Activated CD4-positive, alpha-beta T cell treated with anti-CD3 and anti-CD28 coated beads, Interleukin-2, amount 50 U/mL, for 24 hours (primary cell): Measurements from ENCODE around the gene WDR47.
"Not testable (repeated sequence)": the region's sequence is repeated elsewhere in the genome, so short reads cannot be mapped to it uniquely, and the experiment has no call there.

ENCODE experiments used
- DNase-seq, 2 donors: peaks; one replicate each; pipeline ENCODE4 v3.0.0-alpha.2; 2020; ENCODE audit warnings: low read depth in 1 of 2, low spot score in 1 of 2

The WDR47 gene

DNA sequence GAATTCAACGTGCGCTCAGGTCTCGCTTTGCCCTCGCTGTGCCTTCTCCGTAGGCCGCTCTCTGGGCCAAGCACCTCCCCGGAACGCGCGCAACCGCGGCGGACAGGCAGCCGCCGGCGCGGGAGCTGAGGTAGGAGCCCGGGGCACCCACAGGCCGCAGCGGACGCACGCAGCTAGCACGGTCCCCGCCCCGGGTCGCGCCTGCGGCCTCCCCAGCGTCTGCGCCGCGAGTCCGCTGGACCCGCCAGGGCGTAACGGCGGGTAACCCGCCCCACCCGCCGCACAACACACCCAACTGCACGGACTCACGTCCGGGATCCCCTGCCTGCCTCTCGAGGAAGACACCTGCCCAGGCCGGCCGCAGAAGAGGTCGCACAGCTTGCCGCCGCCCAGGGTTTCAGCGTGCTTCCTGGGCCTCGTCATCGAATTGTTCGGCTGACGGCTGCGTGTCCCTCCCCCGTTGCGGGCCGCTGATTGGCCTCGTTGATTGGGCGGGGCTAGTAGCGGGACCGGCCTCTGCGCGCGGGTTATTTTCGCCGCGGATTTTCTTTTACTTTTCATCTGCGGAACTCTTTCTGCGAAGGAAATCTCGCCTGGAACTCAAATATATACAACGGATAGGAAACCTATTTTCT, 78.7 kb downstream of the WDR47 start, which contains the start of gene CLCC1:
CLCC1 (minus strand) TSS at position 433 of the 635 bp plus-strand sequence. CDS start 13,047 bp downstream, outside the sequence.
- peak; percentile 78 to 90 for DNase-seq

DNA sequence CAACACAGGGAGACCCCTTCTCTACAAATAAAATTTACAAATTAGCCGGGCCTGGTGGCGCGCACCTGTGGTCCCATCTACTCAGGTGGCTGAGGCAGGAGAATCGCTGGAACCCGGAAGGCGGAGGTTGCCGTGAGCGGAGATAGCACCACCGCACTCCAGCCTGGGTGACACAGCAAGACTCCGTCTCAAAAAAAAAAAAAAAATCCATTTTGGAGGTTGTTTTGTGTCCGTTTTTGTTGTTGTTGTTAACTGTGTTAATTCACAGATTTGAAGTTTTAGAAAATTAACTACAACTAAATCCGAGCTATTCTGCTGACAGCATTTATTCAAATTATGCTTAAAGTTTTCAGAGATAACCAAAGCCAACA, 79.2 kb downstream of the WDR47 start:
- no peak for DNase-seq

DNA sequence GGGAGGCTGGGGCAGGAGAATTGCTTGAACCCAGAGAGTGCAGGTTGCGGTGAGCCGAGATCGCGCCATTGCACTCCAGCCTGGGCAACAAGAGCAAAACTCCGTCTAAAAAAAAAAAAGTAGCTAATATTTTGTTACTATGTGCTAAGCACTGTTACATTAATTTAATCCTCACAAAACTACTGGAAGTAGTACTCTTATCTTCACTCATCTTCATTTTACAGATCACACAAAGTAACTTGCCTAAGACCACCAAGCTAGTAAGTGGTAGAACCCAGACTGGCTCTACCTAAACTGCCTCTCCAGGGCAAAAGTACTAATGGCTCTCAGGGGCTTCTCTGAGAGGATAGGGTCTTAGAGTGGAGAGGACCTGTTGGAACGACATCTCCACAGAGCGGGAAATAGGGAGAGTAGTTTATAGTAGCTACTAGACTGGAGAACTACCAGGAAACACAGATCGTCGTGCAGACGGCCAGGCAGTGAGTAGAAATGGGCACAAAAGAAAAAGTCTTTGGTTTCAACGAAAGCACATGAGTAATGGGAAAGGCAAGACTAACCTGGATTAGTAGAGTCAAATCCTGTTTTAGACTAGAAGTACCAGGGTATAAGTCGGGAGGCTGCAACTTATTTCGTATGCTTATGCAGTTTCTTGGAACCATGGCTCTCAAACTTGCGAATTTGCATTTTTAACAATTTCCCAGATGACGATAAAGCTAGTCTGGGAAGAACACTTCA, 80.0 kb downstream of the WDR47 start:
- no peak for DNase-seq

DNA sequence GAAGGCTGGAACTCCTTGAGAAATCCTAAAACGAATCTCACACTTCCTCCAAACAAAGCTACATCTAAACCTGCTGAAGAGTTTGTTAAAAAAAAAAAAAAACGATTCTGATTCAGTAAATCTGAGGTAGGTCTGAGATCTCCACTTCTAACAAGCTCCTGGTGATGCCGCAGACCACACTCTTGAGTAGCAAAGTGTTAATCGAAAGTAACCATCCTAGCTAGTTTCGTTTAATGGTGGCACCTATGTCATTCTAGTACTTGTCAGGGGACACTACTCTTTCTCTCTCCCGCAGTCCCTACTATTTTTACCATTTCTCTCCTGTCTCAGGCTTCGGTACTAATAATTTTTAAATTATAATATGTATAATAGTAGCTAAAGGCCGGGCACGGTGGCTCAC, 80.7 kb downstream of the WDR47 start:
- DNase-seq = no peak

DNA sequence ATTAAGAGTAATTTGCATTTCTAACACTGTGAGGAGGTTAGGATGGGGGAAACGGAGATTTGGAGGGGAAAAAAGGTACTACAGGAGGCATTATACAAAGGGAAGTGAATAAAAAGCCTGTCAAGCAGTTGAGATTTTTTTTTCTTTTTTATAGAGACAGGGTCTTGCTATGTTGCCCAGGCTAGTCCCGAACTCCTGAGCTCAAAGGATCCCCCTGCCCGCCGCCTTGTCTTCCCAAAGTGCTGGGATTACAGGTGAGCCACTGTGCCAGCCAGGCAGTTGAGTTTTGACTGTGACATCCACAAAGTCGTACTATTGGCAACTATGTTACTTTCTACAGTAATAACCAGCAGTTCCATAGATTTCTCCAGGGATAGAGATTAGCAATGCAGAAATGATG, 81.2 kb downstream of the WDR47 start:
- no peak for DNase-seq

DNA sequence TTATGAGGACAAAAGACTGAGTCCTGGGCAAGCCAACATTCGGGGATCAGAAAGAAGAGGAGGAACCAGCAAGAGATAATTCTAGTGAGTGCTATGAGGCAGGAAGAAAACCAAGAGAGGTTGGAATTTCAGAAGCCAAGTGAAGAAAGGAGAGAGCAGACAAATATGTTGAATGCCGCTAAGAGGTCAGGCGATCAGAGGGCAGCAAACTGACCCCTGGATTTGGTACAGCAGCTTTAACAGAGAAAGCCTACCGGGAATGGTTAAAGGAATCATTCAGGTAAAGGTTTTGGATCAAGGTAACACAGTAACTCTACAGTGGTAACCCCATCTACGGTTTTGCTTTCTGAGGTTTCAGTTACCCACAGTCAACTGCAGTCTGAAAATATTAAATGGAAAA, 84.0 kb downstream of the WDR47 start:
- no peak for DNase-seq

DNA sequence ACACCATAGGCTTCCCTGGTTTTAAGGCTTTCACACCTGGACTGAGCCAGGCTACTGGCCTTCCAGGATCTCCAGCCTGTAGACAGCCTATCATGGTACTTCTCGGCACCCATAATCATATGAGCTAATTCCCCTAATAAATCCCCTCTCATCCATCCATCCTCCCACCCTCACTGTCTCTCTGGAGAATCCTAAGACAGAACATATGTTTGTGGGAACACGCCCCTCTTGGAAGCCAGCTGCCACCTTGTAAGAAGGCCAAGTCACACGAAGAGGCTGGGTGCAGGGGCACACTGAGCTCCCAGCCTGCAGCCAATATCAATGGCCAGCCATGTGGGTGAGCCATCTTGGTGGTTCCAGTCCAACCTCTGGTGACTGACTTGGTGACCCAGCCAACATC, 86.0 kb downstream of the WDR47 start:
- DNase-seq = no peak

DNA sequence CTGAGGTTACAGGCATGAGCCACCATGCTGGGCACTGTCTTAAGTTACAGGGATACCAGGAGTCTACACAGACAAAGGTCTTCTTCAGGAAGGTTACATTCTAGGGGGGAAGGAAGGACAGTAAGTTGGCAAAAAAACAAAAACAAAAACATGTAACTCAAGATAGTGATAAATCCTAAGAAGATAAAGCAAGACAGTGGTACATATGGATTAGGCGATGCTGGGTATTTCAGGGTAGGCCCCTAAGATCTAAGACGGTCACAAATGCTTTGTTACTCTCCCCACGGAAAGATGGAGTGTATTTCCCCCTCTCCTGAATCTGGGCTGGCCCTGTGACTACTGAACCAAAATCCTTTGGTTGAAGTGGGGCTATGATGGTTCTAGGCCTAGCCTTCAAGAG, 86.8 kb downstream of the WDR47 start:
- DNase-seq = no peak

DNA sequence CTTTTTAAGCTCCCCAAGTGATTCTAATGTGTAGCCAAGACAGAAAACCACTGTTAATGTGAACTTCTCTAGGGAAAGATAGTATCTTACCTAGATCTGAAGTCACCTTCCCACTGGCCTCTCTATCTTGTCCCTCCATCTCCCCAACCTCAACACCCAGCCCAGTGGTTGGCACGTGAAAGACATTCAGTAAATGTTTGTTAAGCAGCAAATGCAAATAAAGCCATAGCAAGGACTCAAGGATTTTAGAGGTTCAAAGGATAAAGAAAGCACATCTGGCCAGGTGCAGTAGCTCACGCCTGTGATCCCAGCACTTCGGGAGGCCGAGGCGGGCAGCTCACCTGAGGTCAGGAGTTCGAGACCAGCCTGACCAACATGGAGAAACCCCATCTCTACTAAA, 88.5 kb downstream of the WDR47 start:
- no peak for DNase-seq

DNA sequence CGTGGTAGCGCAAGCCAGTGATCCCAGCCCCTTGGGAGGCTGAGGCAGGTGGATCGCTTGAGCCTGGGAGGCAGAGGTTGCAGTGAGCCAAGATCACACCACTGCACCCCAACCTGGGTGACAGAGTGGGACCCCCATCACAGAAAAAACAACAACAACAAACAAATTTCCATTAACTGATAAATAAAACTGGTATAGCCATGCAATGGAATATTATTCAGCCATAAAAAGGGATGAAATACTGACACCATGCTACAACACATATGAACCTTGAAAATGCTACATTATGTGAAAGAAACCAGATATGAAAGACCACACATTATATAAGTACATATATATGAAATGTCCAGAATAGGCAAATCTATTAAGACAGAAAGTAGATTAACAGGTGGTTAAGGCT, 90.7 kb downstream of the WDR47 start:
- DNase-seq = no peak

DNA sequence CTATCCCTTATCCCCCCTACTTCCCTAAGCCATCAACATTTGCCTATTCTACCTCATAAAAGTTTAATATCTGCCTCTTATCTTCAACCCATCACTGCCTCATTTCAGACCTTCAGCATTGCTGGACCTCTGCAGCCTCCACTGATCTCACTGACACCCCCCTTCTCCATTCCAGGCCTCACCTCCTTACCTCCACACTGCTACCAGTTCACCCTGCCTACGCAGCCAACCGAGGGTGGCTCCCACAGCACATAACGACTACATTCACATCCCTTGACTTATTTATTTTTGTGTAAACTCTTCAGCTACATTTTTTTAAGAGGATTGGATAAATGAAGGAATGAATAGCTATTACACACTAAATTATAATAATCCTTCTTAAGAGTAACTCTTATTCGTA, 92.9 kb downstream of the WDR47 start:
- DNase-seq = no peak

DNA sequence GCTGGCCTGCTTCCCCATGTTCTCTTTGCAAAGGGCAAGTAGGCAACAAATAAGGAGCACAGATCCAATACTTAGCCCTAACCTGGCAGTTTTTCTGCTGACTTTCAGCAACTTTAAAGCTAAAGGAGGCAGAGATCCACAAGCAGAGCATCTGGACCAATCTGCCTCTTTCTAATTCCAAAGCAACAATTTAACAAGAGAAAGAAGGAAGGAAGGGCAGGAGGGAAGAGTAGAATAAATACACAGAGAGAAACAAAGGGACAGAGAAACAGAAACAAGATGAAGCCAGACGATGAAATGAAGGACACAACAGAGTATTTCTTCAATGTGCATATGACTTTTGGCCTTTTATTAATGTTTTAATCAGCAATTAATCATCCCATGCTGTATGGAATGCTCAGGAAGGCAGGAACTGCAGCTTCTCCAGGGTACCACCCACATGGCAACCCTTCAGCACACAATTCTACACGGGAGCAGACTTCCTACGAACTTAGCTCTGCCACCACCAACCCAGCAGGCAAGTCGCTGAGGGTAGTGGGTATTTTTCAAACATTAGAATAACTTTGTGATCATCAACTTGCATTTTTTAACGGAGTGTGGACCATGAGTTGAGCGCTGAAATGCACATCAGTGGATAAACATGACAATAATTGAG, 93.9 kb downstream of the WDR47 start:
- DNase-seq = no peak

DNA sequence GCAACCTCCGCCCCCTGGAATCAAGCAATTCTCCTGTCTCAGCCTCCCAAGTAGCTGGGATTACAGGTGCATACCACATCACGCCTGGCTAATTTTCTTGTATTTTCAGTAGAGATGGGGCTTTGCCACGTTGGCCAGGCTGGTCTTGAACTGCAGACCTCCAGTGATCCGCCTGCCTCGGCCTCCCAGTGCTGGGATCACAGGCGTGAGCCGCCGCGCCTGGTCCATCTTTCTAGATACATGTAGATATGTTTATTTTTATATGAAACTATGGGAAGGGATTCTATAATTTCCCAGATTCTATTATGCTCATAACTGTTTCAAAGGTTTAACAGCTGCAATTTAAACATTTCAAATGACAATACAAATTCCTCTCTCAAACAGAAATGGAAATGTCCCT, 105.7 kb downstream of the WDR47 start:
- no peak for DNase-seq

DNA sequence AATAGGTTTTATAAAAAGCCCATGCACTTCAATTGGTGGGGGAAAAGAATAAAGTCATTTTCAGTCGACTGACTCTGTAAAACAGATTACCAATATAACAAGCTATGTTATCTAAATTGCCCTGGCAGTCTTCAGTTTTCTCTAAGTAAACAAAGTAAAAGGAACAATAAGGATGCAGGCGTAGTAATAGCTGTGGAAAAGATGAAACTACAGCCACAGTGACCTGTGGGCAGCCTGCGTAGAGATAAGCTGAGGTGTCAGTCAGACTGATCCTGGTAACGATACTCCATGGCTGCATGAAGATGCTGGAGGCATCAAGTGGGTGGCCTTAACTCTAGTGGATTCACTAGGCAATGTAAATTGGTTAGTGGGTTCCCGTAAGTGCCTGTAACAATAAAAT, 108.0 kb downstream of the WDR47 start:
- DNase-seq = no peak

DNA sequence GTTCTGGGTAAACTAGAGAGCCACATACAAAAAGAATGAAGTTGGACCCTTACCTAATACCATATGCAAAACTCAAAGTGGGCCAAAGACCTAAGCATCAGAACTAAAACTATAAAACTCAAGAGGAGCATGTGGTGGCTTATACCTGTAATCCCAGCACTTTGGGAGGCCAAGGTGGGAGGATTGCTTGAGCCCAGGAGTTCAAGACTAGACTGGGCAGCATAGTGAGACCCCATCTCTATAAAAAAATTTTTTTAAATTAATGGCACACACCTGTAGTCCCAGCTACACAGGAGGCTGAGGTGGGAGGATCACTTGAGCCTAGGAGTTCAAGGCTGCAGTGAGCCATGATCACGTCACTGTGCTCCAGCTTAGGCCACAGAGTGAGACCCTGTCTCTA, 114.3 kb downstream of the WDR47 start:
- not testable (repeated sequence) for DNase-seq

DNA sequence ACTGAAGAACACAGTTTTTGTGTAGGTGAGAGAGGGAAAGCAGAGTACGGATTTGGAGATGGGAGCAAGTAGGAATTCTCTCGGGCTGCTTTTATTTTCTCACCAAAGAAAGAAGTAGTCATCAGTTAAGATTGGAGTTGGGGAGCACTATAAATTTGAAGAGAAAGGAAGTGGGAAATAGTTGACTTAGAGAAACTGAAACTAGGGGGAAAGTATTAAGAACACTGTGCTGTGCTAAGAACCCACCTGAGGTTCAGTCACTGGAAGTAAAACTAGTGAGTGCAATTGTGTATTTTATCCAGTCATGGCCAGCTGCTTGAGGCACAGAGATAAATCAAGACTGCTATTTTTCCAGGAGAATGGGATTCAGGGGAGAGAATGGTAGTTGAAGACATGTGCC, 116.0 kb downstream of the WDR47 start:
- DNase-seq = no peak
